HG03045 (cell line): Measurements from ENCODE around the gene H2BW1.
A peak's percentile ranks its signal among the peaks of the same experiment; 100 is the strongest.
"Not testable (repeated sequence)": the region's sequence is repeated elsewhere in the genome, so short reads cannot be mapped to it uniquely, and the experiment has no call there.

Source experiments
- ATAC-seq: cut with Tn5 transposase; IDR thresholded peaks from one replicate; pipeline ENCODE4 v1.9.1; 2021; ENCODE audit warnings: mild to moderate bottlenecking, moderate library complexity; ENCODE audit not compliant: unreplicated experiment

The H2BW1 gene, protein sequence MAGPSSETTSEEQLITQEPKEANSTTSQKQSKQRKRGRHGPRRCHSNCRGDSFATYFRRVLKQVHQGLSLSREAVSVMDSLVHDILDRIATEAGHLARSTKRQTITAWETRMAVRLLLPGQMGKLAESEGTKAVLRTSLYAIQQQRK

GRCh38 chrX:104013606-104014005 lies at the start of gene H2BW1:
TSS of gene H2BW1 (minus strand) at chrX:104013708. CDS start at chrX:104013576, 132 bp downstream.
- ATAC-seq: no peak

DNA sequence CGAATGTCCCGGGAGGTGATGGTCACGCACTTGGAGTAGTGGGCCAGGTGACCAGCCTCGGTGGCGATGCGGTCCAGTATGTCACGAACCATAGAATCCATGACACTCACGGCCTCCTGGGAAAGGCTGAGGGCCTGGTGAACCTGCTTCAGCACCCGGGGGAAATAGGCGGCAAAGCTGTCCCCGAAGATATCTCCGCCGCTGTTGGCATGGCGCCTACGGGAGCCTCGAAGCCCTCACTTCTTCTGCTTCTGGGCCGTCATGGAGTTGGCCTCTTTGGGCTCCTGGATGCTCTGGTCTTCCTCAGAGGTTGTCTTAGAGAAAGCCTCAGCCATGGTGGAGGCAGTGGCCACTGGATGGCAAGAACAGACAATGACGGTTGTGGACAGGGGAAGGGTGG lies 49.1 kb upstream of the H2BW1 start:
- ATAC-seq: not testable (repeated sequence)

DNA sequence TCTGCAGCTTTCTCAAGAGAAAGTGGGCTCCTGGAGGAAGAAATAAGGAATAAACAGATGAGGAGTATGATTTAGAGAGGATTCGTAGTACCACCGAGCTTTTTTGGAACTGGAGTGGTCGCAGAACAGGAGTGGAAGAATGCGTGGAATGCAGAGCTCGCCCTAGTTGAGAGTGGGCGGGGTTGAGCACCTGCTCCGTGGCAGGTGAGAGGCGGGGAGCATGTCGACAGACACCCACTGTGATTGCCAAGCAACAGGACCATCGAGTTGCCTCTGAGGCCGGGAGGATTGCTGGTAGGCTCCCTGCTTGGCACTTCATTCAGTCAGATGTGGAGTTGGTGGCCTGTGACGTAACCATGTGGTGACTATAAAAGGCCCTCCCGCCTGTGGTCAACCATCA lies 41.4 kb upstream of the H2BW1 start:
- not testable (repeated sequence) for ATAC-seq

DNA sequence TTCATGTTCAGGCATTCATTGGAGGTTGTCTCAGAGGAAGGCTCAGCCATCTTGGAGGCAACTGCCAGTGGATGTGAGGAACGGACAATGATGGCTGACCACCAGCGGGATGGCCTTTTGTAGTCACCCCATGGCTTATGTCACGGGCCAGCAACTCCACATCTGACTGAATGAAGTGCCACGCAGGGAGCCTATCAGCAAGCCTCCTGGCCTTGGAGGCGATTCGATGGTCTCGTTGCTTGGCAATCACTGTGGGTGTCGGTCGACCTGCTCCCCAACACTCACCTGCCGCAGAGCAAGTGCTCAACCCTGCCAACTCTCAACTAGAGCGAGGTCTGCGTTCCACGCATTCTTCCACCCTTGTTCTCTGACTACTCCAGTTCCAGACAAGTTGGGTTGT lies 33.7 kb upstream of the H2BW1 start:
- no peak for ATAC-seq

DNA sequence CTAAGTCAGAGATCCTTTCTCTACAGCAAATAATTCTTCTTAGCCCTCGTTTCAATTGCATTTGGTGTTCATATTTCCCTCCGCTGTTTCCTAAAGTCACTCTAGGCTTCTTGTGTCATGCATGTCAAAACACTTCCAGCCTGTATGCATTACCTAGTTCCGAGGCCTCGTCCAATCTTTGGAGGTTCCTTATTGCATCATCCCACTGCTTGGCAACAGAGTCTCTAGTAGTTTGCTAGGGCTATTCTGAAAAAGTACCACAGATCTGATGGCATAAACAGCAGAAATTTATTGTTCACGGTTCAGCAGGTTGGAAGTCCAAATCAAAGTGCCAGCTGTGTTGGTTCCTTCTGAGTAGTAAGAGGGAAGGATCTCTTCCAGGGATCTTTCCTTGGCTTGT lies 32.1 kb upstream of the H2BW1 start:
- no peak for ATAC-seq

- no peak for ATAC-seq
Observed at GRCh38 chrX:104041003-104041402, 27.5 kb upstream of the H2BW1 start.

DNA sequence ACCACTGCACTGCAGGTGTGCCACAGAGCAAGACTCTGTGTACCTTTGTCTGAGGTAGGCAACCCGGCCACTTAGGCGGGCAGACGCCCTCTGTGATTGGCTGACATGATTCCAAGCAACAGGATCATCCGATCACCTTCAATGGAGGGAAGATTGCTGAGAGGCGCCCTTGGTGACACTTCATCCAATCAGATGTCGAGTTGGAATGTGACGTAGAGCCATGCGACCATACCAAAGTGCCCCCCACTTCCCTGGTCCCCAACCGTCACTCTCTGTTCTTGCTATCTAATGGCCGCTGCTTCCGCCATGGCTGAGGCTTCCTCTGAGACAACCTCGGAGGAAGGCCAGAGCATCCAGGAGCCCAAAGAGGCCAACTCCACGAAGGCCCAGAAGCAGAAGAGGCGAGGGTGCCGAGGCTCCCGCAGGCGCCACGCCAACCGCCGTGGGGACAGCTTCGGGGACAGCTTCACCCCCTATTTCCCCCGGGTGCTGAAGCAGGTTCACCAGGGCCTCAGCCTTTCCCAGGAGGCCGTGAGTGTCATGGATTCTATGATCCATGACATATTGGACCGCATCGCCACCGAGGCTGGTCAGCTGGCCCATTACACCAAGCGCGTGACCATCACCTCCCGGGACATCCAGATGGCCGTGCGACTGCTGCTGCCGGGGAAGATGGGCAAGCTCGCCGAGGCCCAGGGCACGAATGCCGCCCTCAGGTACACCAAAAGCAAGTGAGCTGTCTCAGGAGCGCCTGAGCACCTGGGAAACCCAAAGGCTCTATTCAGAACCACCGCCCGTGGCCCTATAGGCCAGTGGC lies 26.4 kb upstream of the H2BW1 start, which contains the start of gene H2BW2:
Gene H2BW2 (plus strand): TSS at position 268 of the 817 bp plus-strand sequence. CDS start 39 bp downstream, at position 307.
- no peak for ATAC-seq

DNA sequence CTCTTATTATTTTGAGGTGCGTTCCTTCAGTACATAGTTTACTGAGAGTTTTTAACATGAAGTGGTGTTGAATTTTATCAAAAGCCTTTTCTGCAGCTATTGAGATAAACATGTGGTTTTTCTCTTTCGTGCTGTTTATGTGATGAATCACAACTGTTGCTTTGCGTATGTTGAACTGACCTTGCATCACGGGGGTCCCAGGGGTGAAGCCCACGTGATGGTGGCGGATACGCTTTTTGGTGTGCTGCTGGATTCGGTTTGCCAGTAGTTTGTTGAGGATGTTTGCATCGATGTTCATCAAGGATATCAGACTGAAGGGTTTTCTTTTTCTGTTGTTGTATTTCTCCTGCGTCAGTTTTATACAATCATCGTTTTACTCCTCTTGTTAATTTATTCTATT lies 4.6 kb upstream of the H2BW1 start:
- no peak for ATAC-seq

DNA sequence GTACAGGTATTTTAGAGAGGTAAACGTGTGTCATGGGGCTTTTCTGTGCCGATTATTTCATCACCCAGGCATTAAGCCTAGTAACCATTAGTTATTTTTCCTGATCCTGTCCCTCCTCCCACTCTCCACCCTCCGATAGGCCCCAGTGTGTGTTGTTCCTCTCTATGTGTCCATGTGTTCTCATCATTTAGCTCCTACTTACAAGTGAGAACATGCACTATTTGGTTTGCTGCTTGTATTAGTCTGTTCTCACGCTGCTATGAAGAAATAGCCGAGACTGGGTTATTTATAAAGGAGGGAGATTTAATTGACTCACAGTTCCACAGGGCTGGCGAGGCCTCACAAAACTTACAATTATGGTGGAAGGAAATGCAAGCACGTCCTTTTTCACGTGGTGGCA lies 2.1 kb upstream of the H2BW1 start:
- ATAC-seq: not testable (repeated sequence)

DNA sequence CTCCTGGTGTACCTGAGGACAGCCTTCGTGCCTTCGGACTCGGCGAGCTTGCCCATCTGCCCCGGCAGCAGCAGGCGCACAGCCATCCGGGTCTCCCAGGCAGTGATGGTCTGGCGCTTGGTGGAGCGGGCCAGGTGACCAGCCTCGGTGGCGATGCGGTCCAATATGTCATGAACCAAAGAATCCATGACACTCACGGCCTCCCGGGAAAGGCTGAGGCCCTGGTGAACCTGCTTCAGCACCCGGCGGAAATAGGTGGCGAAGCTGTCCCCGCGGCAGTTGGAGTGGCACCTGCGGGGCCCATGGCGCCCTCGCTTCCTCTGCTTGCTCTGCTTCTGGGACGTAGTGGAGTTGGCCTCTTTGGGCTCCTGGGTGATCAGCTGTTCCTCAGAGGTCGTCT lies 350 bp downstream of the H2BW1 start:
- ATAC-seq: no peak

GRCh38 chrX:104008831-104009230 lies 4.7 kb downstream of the H2BW1 start:
- ATAC-seq: no peak

DNA sequence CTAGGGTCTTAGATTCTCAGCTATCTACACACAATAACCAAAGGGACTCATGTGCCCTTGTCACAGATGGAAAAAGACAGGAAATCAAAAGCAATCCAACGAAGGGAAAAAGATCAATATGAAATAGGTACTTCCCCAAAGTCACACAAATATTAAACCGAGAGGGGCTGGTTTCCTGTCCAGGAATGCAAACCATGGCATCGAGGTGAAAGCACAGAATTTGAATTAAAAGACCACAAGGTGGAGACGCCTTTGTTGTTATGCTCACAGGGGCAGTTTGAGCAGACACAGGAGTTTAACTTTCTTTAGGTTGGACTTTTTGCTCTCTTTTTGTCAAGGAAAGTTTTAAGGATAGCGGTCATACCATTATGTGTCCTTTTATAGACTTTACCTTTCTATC lies 14.3 kb downstream of the H2BW1 start:
- ATAC-seq: no peak

DNA sequence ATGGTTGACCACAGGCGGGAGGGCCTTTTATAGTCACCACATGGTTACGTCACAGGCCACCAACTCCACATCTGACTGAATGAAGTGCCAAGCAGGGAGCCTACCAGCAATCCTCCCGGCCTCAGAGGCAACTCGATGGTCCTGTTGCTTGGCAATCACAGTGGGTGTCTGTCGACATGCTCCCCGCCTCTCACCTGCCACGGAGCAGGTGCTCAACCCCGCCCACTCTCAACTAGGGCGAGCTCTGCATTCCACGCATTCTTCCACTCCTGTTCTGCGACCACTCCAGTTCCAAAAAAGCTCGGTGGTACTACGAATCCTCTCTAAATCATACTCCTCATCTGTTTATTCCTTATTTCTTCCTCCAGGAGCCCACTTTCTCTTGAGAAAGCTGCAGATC lies 30.0 kb downstream of the H2BW1 start:
- ATAC-seq: not testable (repeated sequence)

- peak; percentile 100 for ATAC-seq
Observed at GRCh38 chrX:103962411-103963278, 50.9 kb downstream of the H2BW1 start, which contains the start of gene TMSB15B. TSS of gene TMSB15B (plus strand) at chrX:103962627.
